IMR-90 (cell line): ENCODE data around the gene NR5A1. TPM values are rescaled to one million over a fixed set of nuclear protein-coding genes. Genes with fewer than 3 reads are reported as not detected.

Experiments used
- ATAC-seq: fragments of 200-7000 bp; cut with Tn5 transposase; 2 replicates; pipeline ENCODE4 v1.9.1; 2020; ENCODE audit warnings: low read depth, mild to moderate bottlenecking, moderate library complexity
- BruUV-seq: library from RNA; stranded (reverse); fragments of 400-500 nt; replicated peaks from 2 replicates; lab custom pipeline; 2021; lab: Mats Ljungman, UMichigan
- CTCF ChIA-PET: fragments of 300-600 bp; formaldehyde crosslinking; extraction: SDS; loops from one replicate; lab custom pipeline; 2021; ENCODE audit warnings: antibody characterized with exemption; lab: Yijun Ruan, JAX
- POLR2A ChIA-PET: fragments of 300-600 bp; sonication (Branson Sonifier 250); formaldehyde crosslinking; loops from one replicate; lab custom pipeline; 2022; ENCODE audit warnings: antibody characterized with exemption; ENCODE audit not compliant: unreplicated experiment; lab: Charles Lee
- DNase-seq: peaks from one replicate; pipeline ENCODE4 v3.0.0; 2013
- H2AFZ ChIP-seq: replicated peaks from 2 replicates; pipeline ENCODE3; 2013; ENCODE audit warnings: low read length, mild to moderate bottlenecking; ENCODE audit not compliant: poor library complexity
- H2AK5ac ChIP-seq: 2 replicates; pipeline ENCODE4 v1.6.1; 2013; ENCODE audit warnings: low read depth, low read length, inconsistent platforms
- H2AK9ac ChIP-seq: replicated peaks from 2 replicates; pipeline ENCODE3; 2013; ENCODE audit warnings: mild to moderate bottlenecking, low read depth, low read length, moderate library complexity; ENCODE audit not compliant: poor library complexity
- H2BK120ac ChIP-seq: 2 replicates; pipeline ENCODE4 v1.6.1; 2013; ENCODE audit warnings: low read depth, low read length, inconsistent platforms
- H2BK15ac ChIP-seq: 3 replicates; pipeline ENCODE4 v1.6.1; 2013; ENCODE audit warnings: low read depth, low read length, inconsistent platforms
- H2BK20ac ChIP-seq: 2 replicates; pipeline ENCODE4 v1.6.1; 2013; ENCODE audit warnings: low read depth, mild to moderate bottlenecking, inconsistent platforms, low read length, moderate library complexity
- H2BK5ac ChIP-seq: 2 replicates; pipeline ENCODE4 v1.6.1; 2013; ENCODE audit warnings: mild to moderate bottlenecking, low read depth, low read length, inconsistent platforms; ENCODE audit not compliant: poor library complexity, severe bottlenecking
- H3K14ac ChIP-seq: replicated peaks from 2 replicates; pipeline ENCODE4 v1.6.1; 2013; ENCODE audit warnings: low read depth, low read length, inconsistent platforms
- H3K18ac ChIP-seq: 2 replicates; pipeline ENCODE4 v1.6.1; 2013; ENCODE audit warnings: low read depth, low read length, control low read depth
- H3K23ac ChIP-seq: 2 replicates; pipeline ENCODE4 v1.6.1; 2013; ENCODE audit warnings: low read depth, low read length, inconsistent platforms
- H3K27ac ChIP-seq: 2 replicates; pipeline ENCODE4 v1.5.1; 2013; ENCODE audit warnings: mild to moderate bottlenecking, control low read depth, low read length; ENCODE audit not compliant: insufficient read depth
- H3K27me3 ChIP-seq: 2 replicates; pipeline ENCODE4 v1.6.1; 2013; ENCODE audit warnings: low read length; ENCODE audit not compliant: control insufficient read depth, insufficient read depth
- H3K36me3 ChIP-seq: 2 replicates; pipeline ENCODE4 v1.6.1; 2013; ENCODE audit warnings: low read length, mixed read lengths; ENCODE audit not compliant: control insufficient read depth, insufficient read depth
- H3K4ac ChIP-seq: 2 replicates; pipeline ENCODE4 v1.6.1; 2013; ENCODE audit warnings: low read depth, low read length, inconsistent platforms
- H3K4me1 ChIP-seq: 2 replicates; pipeline ENCODE4 v1.6.1; 2013; ENCODE audit warnings: low read length, mixed read lengths; ENCODE audit not compliant: control insufficient read depth, insufficient read depth
- H3K4me2 ChIP-seq: 2 replicates; pipeline ENCODE4 v1.6.1; 2013; ENCODE audit warnings: low read depth, mild to moderate bottlenecking, control low read depth, low read length, moderate library complexity
- H3K4me3 ChIP-seq: 2 replicates; pipeline ENCODE4 v1.5.1; 2013; ENCODE audit warnings: low read depth, mild to moderate bottlenecking, control low read depth, low read length, moderate library complexity; ENCODE audit not compliant: insufficient read depth
- H3K56ac ChIP-seq: 2 replicates; pipeline ENCODE4 v1.6.1; 2013; ENCODE audit warnings: low read length, inconsistent platforms; ENCODE audit not compliant: insufficient read depth; ENCODE audit errors: extremely low read depth
- H3K79me1 ChIP-seq, 2 experiments: 2 replicates each; pipeline ENCODE4 v1.6.1; 2013; ENCODE audit warnings: low read length in 2 of 2, inconsistent platforms in 1 of 2, low read depth in 1 of 2
- H3K9ac ChIP-seq: 2 replicates; pipeline ENCODE4 v1.6.1; 2013; ENCODE audit warnings: low read depth, low read length, control low read depth
- H3K9me1 ChIP-seq: 2 replicates; pipeline ENCODE4 v1.6.1; 2013; ENCODE audit warnings: low read length, inconsistent platforms; ENCODE audit not compliant: insufficient read depth
- H3K9me3 ChIP-seq: 2 replicates; pipeline ENCODE4 v1.6.1; 2013; ENCODE audit warnings: low read length; ENCODE audit not compliant: control insufficient read depth, insufficient read depth
- H4K20me1 ChIP-seq: 2 replicates; pipeline ENCODE4 v1.6.1; 2013; ENCODE audit warnings: low read length, inconsistent platforms; ENCODE audit not compliant: insufficient read depth
- H4K5ac ChIP-seq: 2 replicates; pipeline ENCODE4 v1.6.1; 2013; ENCODE audit warnings: mild to moderate bottlenecking, low read depth, low read length, control low read depth
- H4K8ac ChIP-seq, 2 experiments: 2 replicates each; pipeline ENCODE4 v1.6.1; 2013; ENCODE audit warnings: low read depth in 2 of 2, low read length in 2 of 2, control low read depth in 1 of 2, inconsistent platforms in 1 of 2
- H4K91ac ChIP-seq: 2 replicates; pipeline ENCODE4 v1.6.1; 2013; ENCODE audit warnings: low read depth, low read length, inconsistent platforms; ENCODE audit not compliant: insufficient read depth
- RCOR1 ChIP-seq: IDR thresholded peaks from 2 replicates; pipeline ENCODE4 v1.6.1; 2012; ENCODE audit warnings: mild to moderate bottlenecking, low read length, improper control_type of control experiment; ENCODE audit not compliant: insufficient replicate concordance
- RFX5 ChIP-seq: IDR thresholded peaks from 2 replicates; pipeline ENCODE4 v1.8.0; 2012; ENCODE audit warnings: low read depth, mild to moderate bottlenecking, low read length, moderate library complexity
- USF2 ChIP-seq: fragments of 150-350 bp; IDR thresholded peaks from 2 replicates; pipeline ENCODE4 v1.6.1; 2017; ENCODE audit warnings: mild to moderate bottlenecking, antibody characterized with exemption, low read length, low read depth
- WGBS, 2 experiments: methylation state at CpG; one replicate each; pipeline versions ENCODE4 v1.1.5 to v1.1.7; 2013; ENCODE audit warnings: missing lambda C conversion rate in 2 of 2; ENCODE audit not compliant: insufficient read length in 1 of 2; ENCODE audit errors: extremely low coverage in 2 of 2; 5-methylcytosine and 5-hydroxymethylcytosine counted together
- dilution Hi-C: fragments of 300-500 bp; cut with HindIII; formaldehyde crosslinking; loops from one replicate; pipeline ENCODE4 v1.14.3; 2018; ENCODE audit warnings: low sequenced_read_pairs; ENCODE audit not compliant: unreplicated experiment
- in situ Hi-C: fragments of 300-500 bp; cut with MboI; formaldehyde crosslinking; loops from 3 replicates; pipeline ENCODE4 v1.14.3; 2019; ENCODE audit warnings: low sequenced_read_pairs, inconsistent platforms, mixed read lengths
- intact Hi-C: fragments of 100-400 bp; cut with micrococcal nuclease; formaldehyde crosslinking; loops from 2 replicates; pipeline ENCODE4 v1.10.0; 2022
- polyA plus RNA-seq, 3 experiments: library from polyadenylated mRNA; depleted of rRNA; stranded (reverse); fragments of >200 nt; gene quantifications; 2 replicates each; pipeline ENCODE4 v1.2.3, GENCODE V29; 2012; ENCODE audit warnings: low replicate concordance in 1 of 3
- total RNA-seq: library from RNA; depleted of rRNA; stranded (reverse); fragments of >200 nt; gene quantifications from 2 replicates; pipeline ENCODE4 v1.2.3, GENCODE V29; 2012

NR5A1 gene
- total and polyA plus RNA-seq, 2 of the 4 experiments (the other 2 are of a cell fraction) = not detected

- Histone ChIP-seq H2AK5ac (no peak overlapping the region), H2AK9ac (no peak overlapping the region), H4K8ac (no peak overlapping the region), H3K18ac (no peak overlapping the region), H2BK20ac (no peak overlapping the region), H3K27ac (no peak overlapping the region), H2BK15ac (no peak overlapping the region), H4K5ac (no peak overlapping the region), H2BK120ac (no peak overlapping the region), H4K91ac (no peak overlapping the region), H4K20me1 (no peaks in the 10 kb centered on the region), H3K9me3 (no peaks in the 10 kb centered on the region), H3K9me1 (peaks cover 3% of the 10 kb centered on the region; the same call in 1 of the 2 replicates), H3K4me2 (no peak overlapping the region), H3K14ac (no peak overlapping the region), H2AFZ (no peak overlapping the region), H3K56ac (no peak overlapping the region), H2BK5ac (no peak overlapping the region), H3K79me1 (no peaks in the 10 kb centered on the region), H3K27me3 (peaks cover 30% of the 10 kb centered on the region), H3K9ac (no peak overlapping the region), H3K4me1 (peaks cover 4% of the 10 kb centered on the region), H3K4me3 (no peak overlapping the region), H3K4ac (no peak overlapping the region), H3K23ac (no peak overlapping the region), H3K36me3 (no peaks in the 10 kb centered on the region)
- ChIA-PET POLR2A (no interaction called here), CTCF (no interaction called here)
- no peak for ATAC-seq
- in situ Hi-C loops (no loop called here), dilution Hi-C loops (no loop called here), intact Hi-C loops (no loop called here)
- BruUV-seq = no TSS peak
- DNase-seq = no peak
- no peak for TF ChIP-seq USF2
- TF ChIP-seq RFX5 = no peak
- TF ChIP-seq RCOR1 = no peak
- WGBS, 2 experiments = 100% methylated on average over 1 of the region's 7 CpGs; no CpG with 5 or more reads in 1 of the 2 experiments
These were observed 13.0 kb upstream of the NR5A1 start for GRCh38 chr9:124520206-124520596.
